H9 (cell line): ENCODE results near the gene BCL7C. TPM values are rescaled to one million over a fixed set of nuclear protein-coding genes. Genes with fewer than 3 reads are reported as not detected.

ENCODE experiments used
- DNase-seq: peaks from one replicate; pipeline ENCODE4 v3.0.0-alpha.2; 2017
- H2AFZ ChIP-seq: one replicate; pipeline ENCODE4 v1.6.1; 2013; ENCODE audit warnings: mild to moderate bottlenecking, low read length, control low read depth, moderate library complexity
- H2AK5ac ChIP-seq: 2 replicates; pipeline ENCODE4 v1.6.1; 2013; ENCODE audit warnings: low read length, control low read depth, mixed read lengths; ENCODE audit not compliant: insufficient read length
- H2BK120ac ChIP-seq: one replicate; pipeline ENCODE4 v1.6.1; 2013; ENCODE audit warnings: low read depth, mild to moderate bottlenecking, low read length, control low read depth, inconsistent platforms; ENCODE audit not compliant: poor library complexity, severe bottlenecking
- H2BK12ac ChIP-seq: 2 replicates; pipeline ENCODE4 v1.6.1; 2013; ENCODE audit warnings: low read length, control low read depth, mixed read lengths, low read depth; ENCODE audit not compliant: insufficient read length
- H2BK15ac ChIP-seq: 2 replicates; pipeline ENCODE4 v1.6.1; 2013; ENCODE audit warnings: low read depth, low read length, control low read depth
- H2BK20ac ChIP-seq: one replicate; pipeline ENCODE4 v1.6.1; 2013; ENCODE audit warnings: low read depth, mild to moderate bottlenecking, low read length, control low read depth, inconsistent platforms; ENCODE audit not compliant: poor library complexity, severe bottlenecking
- H2BK5ac ChIP-seq: 2 replicates; pipeline ENCODE4 v1.6.1; 2013; ENCODE audit warnings: low read length, control low read depth, mixed read lengths; ENCODE audit not compliant: insufficient read length
- H3K14ac ChIP-seq: 2 replicates; pipeline ENCODE4 v1.6.1; 2013; ENCODE audit warnings: low read length, control low read depth; ENCODE audit not compliant: insufficient read depth
- H3K18ac ChIP-seq: 2 replicates; pipeline ENCODE4 v1.6.1; 2013; ENCODE audit warnings: low read depth, mild to moderate bottlenecking, mixed read lengths, low read length, control low read depth; ENCODE audit not compliant: insufficient read length
- H3K23ac ChIP-seq: 2 replicates; pipeline ENCODE4 v1.6.1; 2013; ENCODE audit warnings: low read length, control low read depth, mixed read lengths, low read depth; ENCODE audit not compliant: insufficient read length
- H3K23me2 ChIP-seq: 2 replicates; pipeline ENCODE4 v1.6.1; 2013; ENCODE audit warnings: low read depth, mild to moderate bottlenecking, mixed read lengths, low read length, control low read depth; ENCODE audit not compliant: insufficient read length, poor library complexity, severe bottlenecking
- H3K27ac ChIP-seq: 2 replicates; pipeline ENCODE4 v1.5.1; 2013; ENCODE audit warnings: low read length, control low read depth, mixed read lengths, low read depth; ENCODE audit not compliant: insufficient read length
- H3K27me3 ChIP-seq: 2 replicates; pipeline ENCODE4 v1.6.1; 2013; ENCODE audit warnings: low read length, control low read depth, inconsistent platforms; ENCODE audit not compliant: insufficient read depth
- H3K4ac ChIP-seq: 2 replicates; pipeline ENCODE4 v1.6.1; 2013; ENCODE audit warnings: low read depth, mild to moderate bottlenecking, control low read depth, inconsistent platforms, low read length, moderate library complexity
- H3K4me1 ChIP-seq: 2 replicates; pipeline ENCODE4 v1.6.1; 2013; ENCODE audit warnings: low read length, control low read depth, inconsistent platforms; ENCODE audit not compliant: insufficient read depth
- H3K4me2 ChIP-seq: 2 replicates; pipeline ENCODE4 v1.6.1; 2013; ENCODE audit warnings: low read length, control low read depth, mixed read lengths; ENCODE audit not compliant: insufficient read length, insufficient read depth
- H3K56ac ChIP-seq: 2 replicates; pipeline ENCODE4 v1.6.1; 2013; ENCODE audit warnings: low read depth, mild to moderate bottlenecking, mixed read lengths, low read length, control low read depth; ENCODE audit not compliant: insufficient read length
- H3K79me1 ChIP-seq: 2 replicates; pipeline ENCODE4 v1.6.1; 2013; ENCODE audit warnings: low read depth, mild to moderate bottlenecking, moderate library complexity, low read length, control low read depth, inconsistent platforms; ENCODE audit not compliant: insufficient read depth, poor library complexity, severe bottlenecking
- H3K79me2 ChIP-seq: 2 replicates; pipeline ENCODE4 v1.6.1; 2013; ENCODE audit warnings: low read length, control low read depth, inconsistent platforms; ENCODE audit not compliant: insufficient read depth
- H3K9ac ChIP-seq: 2 replicates; pipeline ENCODE4 v1.6.1; 2013; ENCODE audit warnings: low read length, control low read depth, mixed read lengths; ENCODE audit not compliant: insufficient read length; ENCODE audit errors: extremely low read depth
- H3K9me3 ChIP-seq: one replicate; pipeline ENCODE4 v1.6.1; 2013; ENCODE audit warnings: low read depth, low read length, inconsistent platforms; ENCODE audit not compliant: control insufficient read depth
- H3T11ph ChIP-seq: one replicate; pipeline ENCODE4 v1.6.1; 2013; ENCODE audit warnings: mild to moderate bottlenecking, low read length, control low read depth, inconsistent platforms
- H4K20me1 ChIP-seq: one replicate; pipeline ENCODE4 v1.6.1; 2013; ENCODE audit not compliant: control insufficient read depth, insufficient read length, insufficient read depth
- H4K5ac ChIP-seq: 2 replicates; pipeline ENCODE4 v1.6.1; 2013; ENCODE audit warnings: low read depth, mild to moderate bottlenecking, mixed read lengths, low read length, control low read depth; ENCODE audit not compliant: insufficient read length
- H4K8ac ChIP-seq: replicated peaks from 2 replicates; pipeline ENCODE4 v1.6.1; 2013; ENCODE audit warnings: low read length, control low read depth, mixed read lengths, low read depth; ENCODE audit not compliant: insufficient read length
- H4K91ac ChIP-seq: 2 replicates; pipeline ENCODE4 v1.6.1; 2013; ENCODE audit warnings: low read depth, mild to moderate bottlenecking, moderate library complexity, mixed read lengths, low read length, control low read depth; ENCODE audit not compliant: insufficient read length
- H3K27ac Mint-ChIP-seq, 3 experiments: 2 replicates in 2 of 3; 3 replicates in 1 of 3; pipeline ENCODE4 v1.8.0; 2020 to 2021; ENCODE audit warnings: mixed read lengths in 3 of 3, mild to moderate bottlenecking in 1 of 3, moderate library complexity in 1 of 3
- H3K27me3 Mint-ChIP-seq: 2 replicates; pipeline ENCODE4 v1.8.0; 2021; ENCODE audit warnings: low read depth, mild to moderate bottlenecking, moderate library complexity, mixed read lengths
- H3K36me3 Mint-ChIP-seq, 3 experiments: 2 replicates in 2 of 3; 3 replicates in 1 of 3; pipeline ENCODE4 v1.8.0; 2020 to 2021; ENCODE audit warnings: low read depth in 3 of 3, mixed read lengths in 3 of 3; ENCODE audit not compliant: insufficient read depth in 1 of 3
- H3K4me1 Mint-ChIP-seq, 2 experiments: 2 replicates each; pipeline ENCODE4 v1.8.0; 2020; ENCODE audit warnings: mixed read lengths in 2 of 2
- H3K4me3 Mint-ChIP-seq, 2 experiments: 2 replicates in 1 of 2; 3 replicates in 1 of 2; pipeline ENCODE4 v1.8.0; 2020 to 2021; ENCODE audit warnings: mild to moderate bottlenecking in 2 of 2, mixed read lengths in 2 of 2, moderate library complexity in 1 of 2
- H3K9me3 Mint-ChIP-seq, 2 experiments: 2 replicates in 1 of 2; 3 replicates in 1 of 2; pipeline ENCODE4 v1.8.0; 2020; ENCODE audit warnings: mild to moderate bottlenecking in 2 of 2, mixed read lengths in 2 of 2, moderate library complexity in 1 of 2
- WGBS: extraction: QIAGEN DNeasy Blood & Tissue Kit; methylation state at CpG from one replicate; pipeline ENCODE4 v1.1.7; 2013; ENCODE audit warnings: missing lambda C conversion rate, low lambda C conversion rate, mixed read lengths; ENCODE audit not compliant: insufficient read length; ENCODE audit errors: extremely low coverage; 5-methylcytosine and 5-hydroxymethylcytosine counted together
- total RNA-seq: library from RNA; stranded (reverse); gene quantifications from 2 replicates; pipeline ENCODE4 v1.2.1, GENCODE V29; 2021
- TF ChIP-seq, protein P1 (sequence below): fragments of 200-600 bp; sonication (generic); conservative IDR thresholded peaks from 3 replicates; pipeline ENCODE4 v1.8.0; 2021; ENCODE audit warnings: antibody characterized with exemption, mild to moderate bottlenecking

BCL7C gene
- total RNA-seq, 1 experiment from 2014 or later: 18.3 TPM

DNA sequence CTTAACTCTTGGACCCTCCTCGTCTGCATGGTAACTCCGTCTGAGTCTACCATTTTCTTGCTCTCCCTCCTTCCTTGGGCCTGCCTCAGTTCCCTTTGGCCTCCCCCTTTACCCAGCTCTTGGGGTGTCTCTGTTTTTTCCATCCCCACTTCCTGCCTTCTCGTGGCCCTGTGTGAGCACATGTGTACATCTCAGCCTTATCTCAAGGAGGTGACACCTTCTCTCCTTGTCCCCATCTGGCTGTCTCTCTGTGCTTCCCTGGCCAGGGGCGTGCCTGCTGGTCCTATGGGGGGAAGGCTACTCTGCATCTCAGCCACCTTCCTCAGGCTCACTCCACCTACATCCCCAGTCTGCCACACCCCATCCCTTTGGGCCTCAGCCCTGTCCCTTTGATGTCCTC, 9.1 kb upstream of the BCL7C start:
- Histone ChIP-seq H4K20me1 (peaks cover 2% of the 10 kb centered on the region), H3K56ac (no peak overlapping the region), H3K23me2 (peaks cover 4% of the 10 kb centered on the region), H4K91ac (no peak overlapping the region), H2BK12ac (no peak overlapping the region), H3K79me1 (no peaks in the 10 kb centered on the region), H4K8ac (no peak overlapping the region), H3K4me1 (no peaks in the 10 kb centered on the region; the same call in 1 of the 2 replicates), H3K27me3 (no peaks in the 10 kb centered on the region), H2AFZ (no peak overlapping the region), H3K9me3 (no peaks in the 10 kb centered on the region), H3K4me2 (no peak overlapping the region), H3K18ac (no peak overlapping the region), H3K79me2 (no peaks in the 10 kb centered on the region), H4K5ac (no peak overlapping the region), H3K23ac (no peak overlapping the region), H2BK120ac (no peak overlapping the region), H3K27ac (no peak overlapping the region), H3T11ph (no peak overlapping the region), H2BK20ac (no peak overlapping the region), H2BK5ac (no peak overlapping the region), H2AK5ac (no peak overlapping the region), H3K9ac (no peak overlapping the region), H3K4ac (no peak overlapping the region), H2BK15ac (no peak overlapping the region), H3K14ac (no peak overlapping the region)
- WGBS: no CpG with 5 or more reads among the region's 4 CpGs
- TF ChIP-seq, protein P1, sequence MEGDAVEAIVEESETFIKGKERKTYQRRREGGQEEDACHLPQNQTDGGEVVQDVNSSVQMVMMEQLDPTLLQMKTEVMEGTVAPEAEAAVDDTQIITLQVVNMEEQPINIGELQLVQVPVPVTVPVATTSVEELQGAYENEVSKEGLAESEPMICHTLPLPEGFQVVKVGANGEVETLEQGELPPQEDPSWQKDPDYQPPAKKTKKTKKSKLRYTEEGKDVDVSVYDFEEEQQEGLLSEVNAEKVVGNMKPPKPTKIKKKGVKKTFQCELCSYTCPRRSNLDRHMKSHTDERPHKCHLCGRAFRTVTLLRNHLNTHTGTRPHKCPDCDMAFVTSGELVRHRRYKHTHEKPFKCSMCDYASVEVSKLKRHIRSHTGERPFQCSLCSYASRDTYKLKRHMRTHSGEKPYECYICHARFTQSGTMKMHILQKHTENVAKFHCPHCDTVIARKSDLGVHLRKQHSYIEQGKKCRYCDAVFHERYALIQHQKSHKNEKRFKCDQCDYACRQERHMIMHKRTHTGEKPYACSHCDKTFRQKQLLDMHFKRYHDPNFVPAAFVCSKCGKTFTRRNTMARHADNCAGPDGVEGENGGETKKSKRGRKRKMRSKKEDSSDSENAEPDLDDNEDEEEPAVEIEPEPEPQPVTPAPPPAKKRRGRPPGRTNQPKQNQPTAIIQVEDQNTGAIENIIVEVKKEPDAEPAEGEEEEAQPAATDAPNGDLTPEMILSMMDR: no peak
- Mint-ChIP-seq H3K36me3 (no peaks in the 10 kb centered on the region), H3K9me3 (no peaks in the 10 kb centered on the region; a peak in 1 of 5 replicates), H3K4me3 (peak overlapping the region; percentile 76 to 86), H3K27ac (peak overlapping the region in 1 of 3 experiments; percentile 27; a peak in 2 of 7 replicates), H3K27me3 (peaks cover 18% of the 10 kb centered on the region), H3K4me1 (peaks cover 9 to 14% of the 10 kb centered on the region in 2 experiments)
- no peak for DNase-seq
